Stomach smooth muscle (tissue), 2 donors: ENCODE data around the gene MAVS.

Experiments used
- H3K27ac ChIP-seq: one replicate; pipeline ENCODE4 v1.7.0; 2013; ENCODE audit warnings: mild to moderate bottlenecking, low read length, inconsistent platforms
- H3K27me3 ChIP-seq, 2 donors: one replicate each; pipeline ENCODE4 v1.7.0; 2013; ENCODE audit warnings: low read length in 2 of 2; ENCODE audit not compliant: insufficient read depth in 2 of 2, control insufficient read depth in 1 of 2
- H3K36me3 ChIP-seq, 2 donors: one replicate each; pipeline ENCODE4 v1.7.0; 2013; ENCODE audit warnings: low read length in 2 of 2; ENCODE audit not compliant: control insufficient read depth in 2 of 2, insufficient read depth in 2 of 2
- H3K4me1 ChIP-seq: one replicate; pipeline ENCODE4 v1.7.0; 2013; ENCODE audit warnings: low read length; ENCODE audit not compliant: control insufficient read depth, insufficient read depth
- H3K4me3 ChIP-seq, 2 donors: one replicate each; pipeline ENCODE4 v1.7.0; 2013; ENCODE audit warnings: low read length in 2 of 2
- H3K9ac ChIP-seq, 2 donors: one replicate each; pipeline ENCODE4 v1.7.0; 2013; ENCODE audit warnings: low read length in 2 of 2, mild to moderate bottlenecking in 1 of 2
- H3K9me3 ChIP-seq, 2 donors: one replicate each; pipeline ENCODE4 v1.7.0; 2013; ENCODE audit warnings: low read length in 2 of 2; ENCODE audit not compliant: control insufficient read depth in 2 of 2
- donor health status: healthy.
- donor health status: Pancreatic carcinoma.

The MAVS gene

GRCh38 chr20:3911956-3912355, 65.3 kb downstream of the MAVS start:
- H3K36me3 ChIP-seq = peaks cover 40 to 42% of the 10 kb centered on the region in 2 donors
- no peaks in the 10 kb centered on the region for H3K27me3 ChIP-seq
- no peaks in the 10 kb centered on the region for H3K4me1 ChIP-seq
- H3K4me3 ChIP-seq = no peak overlapping the region
- no peaks in the 10 kb centered on the region for H3K9me3 ChIP-seq
- H3K27ac ChIP-seq = no peak overlapping the region
- no peak overlapping the region for H3K9ac ChIP-seq

GRCh38 chr20:3914446-3914845, 67.8 kb downstream of the MAVS start:
- no peak overlapping the region for H3K4me3 ChIP-seq
- no peak overlapping the region for H3K27ac ChIP-seq
- H3K4me1 ChIP-seq = no peaks in the 10 kb centered on the region
- H3K36me3 ChIP-seq = peaks cover 29 to 33% of the 10 kb centered on the region in 2 donors
- no peak overlapping the region for H3K9ac ChIP-seq
- H3K9me3 ChIP-seq = no peaks in the 10 kb centered on the region
- no peaks in the 10 kb centered on the region for H3K27me3 ChIP-seq

GRCh38 chr20:3915691-3916090, 69.1 kb downstream of the MAVS start:
- H3K9ac ChIP-seq = no peak overlapping the region
- H3K4me1 ChIP-seq = no peaks in the 10 kb centered on the region
- no peaks in the 10 kb centered on the region for H3K27me3 ChIP-seq
- H3K9me3 ChIP-seq = no peaks in the 10 kb centered on the region
- H3K27ac ChIP-seq = no peak overlapping the region
- H3K4me3 ChIP-seq = no peak overlapping the region
- H3K36me3 ChIP-seq = peaks cover 24 to 28% of the 10 kb centered on the region in 2 donors

GRCh38 chr20:3916364-3916763, 69.7 kb downstream of the MAVS start:
- Histone ChIP-seq H3K4me3 (no peak overlapping the region), H3K4me1 (no peaks in the 10 kb centered on the region), H3K27ac (no peak overlapping the region), H3K27me3 (no peaks in the 10 kb centered on the region), H3K9me3 (no peaks in the 10 kb centered on the region), H3K36me3 (peaks cover 19 to 29% of the 10 kb centered on the region in 2 donors), H3K9ac (no peak overlapping the region)

- Histone ChIP-seq H3K9me3 (no peaks in the 10 kb centered on the region), H3K9ac (no peak overlapping the region), H3K36me3 (peaks cover 29% of the 10 kb centered on the region in 2 donors), H3K27me3 (no peaks in the 10 kb centered on the region), H3K4me3 (no peak overlapping the region), H3K4me1 (no peaks in the 10 kb centered on the region), H3K27ac (no peak overlapping the region)
These were observed 72.7 kb downstream of the MAVS start for GRCh38 chr20:3919352-3919751.

- H3K9ac ChIP-seq = no peak overlapping the region
- no peak overlapping the region for H3K27ac ChIP-seq
- no peaks in the 10 kb centered on the region for H3K9me3 ChIP-seq
- H3K27me3 ChIP-seq = no peaks in the 10 kb centered on the region
- H3K36me3 ChIP-seq = peaks cover 25 to 28% of the 10 kb centered on the region in 2 donors
- H3K4me3 ChIP-seq = no peak overlapping the region
- H3K4me1 ChIP-seq = peaks cover under 1% of the 10 kb centered on the region
These were observed 75.8 kb downstream of the MAVS start for GRCh38 chr20:3922223-3922982.

GRCh38 chr20:3922983-3923339, 76.3 kb downstream of the MAVS start:
- H3K4me1 ChIP-seq = peaks cover 3% of the 10 kb centered on the region
- H3K36me3 ChIP-seq = peaks cover 25 to 28% of the 10 kb centered on the region in 2 donors
- no peaks in the 10 kb centered on the region for H3K9me3 ChIP-seq
- no peak overlapping the region for H3K4me3 ChIP-seq
- no peak overlapping the region for H3K27ac ChIP-seq
- no peak overlapping the region for H3K9ac ChIP-seq
- no peaks in the 10 kb centered on the region for H3K27me3 ChIP-seq

GRCh38 chr20:3923818-3924217, 77.2 kb downstream of the MAVS start:
- H3K4me1 ChIP-seq = peaks cover 3% of the 10 kb centered on the region
- no peak overlapping the region for H3K4me3 ChIP-seq
- no peak overlapping the region for H3K9ac ChIP-seq
- no peaks in the 10 kb centered on the region for H3K9me3 ChIP-seq
- H3K27me3 ChIP-seq = no peaks in the 10 kb centered on the region
- H3K36me3 ChIP-seq = peaks cover 25% of the 10 kb centered on the region in 2 donors
- no peak overlapping the region for H3K27ac ChIP-seq

GRCh38 chr20:3924304-3925112, 77.9 kb downstream of the MAVS start:
- no peaks in the 10 kb centered on the region for H3K27me3 ChIP-seq
- H3K9me3 ChIP-seq = no peaks in the 10 kb centered on the region
- H3K36me3 ChIP-seq = peaks cover 25% of the 10 kb centered on the region in 2 donors
- H3K4me1 ChIP-seq = peaks cover 3% of the 10 kb centered on the region
- H3K9ac ChIP-seq = no peak overlapping the region
- H3K4me3 ChIP-seq = no peak overlapping the region
- H3K27ac ChIP-seq = no peak overlapping the region

GRCh38 chr20:3925113-3925695, 78.6 kb downstream of the MAVS start:
- no peak overlapping the region for H3K4me3 ChIP-seq
- peaks cover 25% of the 10 kb centered on the region in 2 donors for H3K36me3 ChIP-seq
- H3K27me3 ChIP-seq = no peaks in the 10 kb centered on the region
- H3K9ac ChIP-seq = no peak overlapping the region
- no peaks in the 10 kb centered on the region for H3K9me3 ChIP-seq
- peaks cover 3% of the 10 kb centered on the region for H3K4me1 ChIP-seq
- no peak overlapping the region for H3K27ac ChIP-seq
